HFF-Myc (cell line): ENCODE measurements around the gene KAZN.

ENCODE experiments used
- DNase-seq: peaks from one replicate; pipeline ENCODE4 v3.0.0-alpha.2; 2011; ENCODE audit warnings: low read depth; ENCODE audit errors: extremely low read depth
- H3K4me3 ChIP-seq: replicated peaks from 2 replicates; pipeline ENCODE4 v1.5.1; 2011; ENCODE audit warnings: low read depth, mild to moderate bottlenecking, control low read depth, low read length
- CTCF ChIP-seq: IDR thresholded peaks from 2 replicates; pipeline ENCODE4 v1.5.1; 2012; ENCODE audit warnings: mild to moderate bottlenecking, low read depth, low read length, control low read depth; ENCODE audit errors: missing control alignments

The KAZN gene

GRCh38 chr1:14737561-14738094 lies 139.1 kb downstream of the KAZN start:
- H3K4me3 ChIP-seq, result no peak overlapping the region
- no peak for DNase-seq

GRCh38 chr1:14738235-14738634 lies 139.8 kb downstream of the KAZN start:
- TF ChIP-seq CTCF, result no peak
- no peak overlapping the region for H3K4me3 ChIP-seq
- DNase-seq, result no peak

More at GRCh38 chr1:14737561-14738094, 139.1 kb downstream of the KAZN start:
- no peak for TF ChIP-seq CTCF

- H3K4me3 ChIP-seq, result no peak overlapping the region
- TF ChIP-seq CTCF, result no peak
- DNase-seq, result no peak
Observed at GRCh38 chr1:14738647-14739046, 140.2 kb downstream of the KAZN start.

- no peak for DNase-seq
- no peak for TF ChIP-seq CTCF
- no peak overlapping the region for H3K4me3 ChIP-seq
Observed at GRCh38 chr1:14739082-14739832, 140.8 kb downstream of the KAZN start.

- H3K4me3 ChIP-seq, result no peak overlapping the region
- no peak for DNase-seq
- no peak for TF ChIP-seq CTCF
Observed at GRCh38 chr1:14740016-14740415, 141.5 kb downstream of the KAZN start.

- DNase-seq, result no peak
- no peak for TF ChIP-seq CTCF
- no peak overlapping the region for H3K4me3 ChIP-seq
Observed at GRCh38 chr1:14741082-14741481, 142.6 kb downstream of the KAZN start.
